ENCODE data around the gene LRPPRC.

The LRPPRC gene

DNA sequence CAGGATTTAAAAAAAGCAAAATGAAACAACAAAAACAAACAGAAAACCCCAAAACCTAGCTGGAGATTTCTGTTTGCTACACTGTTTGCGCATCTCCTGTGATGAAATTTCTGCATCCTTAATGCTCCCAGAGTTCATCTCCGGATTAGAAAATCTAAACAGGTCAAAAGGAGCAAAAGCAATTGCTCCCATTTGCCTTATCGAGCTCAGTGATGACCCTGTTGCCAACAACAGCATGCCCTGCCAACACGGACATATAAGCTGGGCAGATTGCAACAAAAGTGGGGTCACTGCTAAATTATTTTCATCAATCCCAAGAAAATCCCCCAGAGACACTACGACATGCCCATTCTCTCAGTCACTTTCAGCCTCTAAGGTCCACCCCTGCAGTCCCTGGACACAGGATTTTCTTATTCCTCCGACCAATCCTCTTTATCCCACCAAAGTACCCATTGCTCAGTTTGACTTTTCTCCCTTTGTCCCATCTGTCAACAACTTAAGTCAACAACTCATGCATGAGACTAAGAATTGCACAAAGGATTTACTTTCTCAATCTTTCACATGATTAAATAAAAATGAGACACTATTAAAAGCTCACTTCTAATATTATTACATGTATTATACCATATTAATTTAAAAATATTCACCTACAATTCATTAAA, 89.2 kb downstream of the LRPPRC start:
- no peak for DNase-seq (ENCODE audit: low read depth)

DNA sequence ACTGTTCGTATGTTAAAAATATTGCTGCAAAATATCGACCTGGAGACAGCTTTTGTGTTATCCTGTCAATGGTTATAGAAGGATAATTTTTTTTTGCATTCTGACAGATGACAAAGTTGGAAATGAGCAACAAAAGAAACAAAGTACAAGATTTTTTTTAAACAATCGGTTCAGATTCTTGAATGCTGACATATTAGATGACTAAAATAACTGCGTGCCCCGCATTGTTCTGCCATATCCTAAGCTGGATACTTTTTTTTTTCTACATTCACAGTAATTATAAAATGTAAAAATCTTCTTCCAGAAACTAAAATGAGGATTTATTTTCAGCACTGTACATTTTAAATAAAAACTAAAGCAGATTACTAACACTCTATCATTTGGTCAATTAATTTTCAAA, 89.9 kb downstream of the LRPPRC start:
- no peak for DNase-seq (ENCODE audit: low read depth)

DNA sequence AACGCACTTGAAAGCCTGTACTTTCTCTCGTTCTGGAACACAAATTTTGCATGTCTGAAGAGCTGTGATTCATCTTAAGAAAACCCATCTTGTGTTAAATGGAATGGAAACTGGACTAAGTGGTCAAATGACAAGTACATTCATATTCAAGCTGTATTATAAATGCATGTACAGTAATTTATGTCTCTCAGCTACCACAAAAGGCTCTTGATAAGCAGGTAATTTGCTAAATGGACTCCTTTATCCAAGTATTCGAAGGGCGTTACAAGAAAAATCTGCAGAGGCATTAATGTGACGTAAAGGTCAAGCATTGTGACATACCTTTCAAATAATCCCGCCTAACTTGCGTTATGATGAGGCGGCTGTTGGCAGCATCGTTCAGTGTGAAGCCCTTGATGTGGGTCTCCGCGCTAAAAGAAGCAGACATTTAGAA, 90.4 kb downstream of the LRPPRC start:
- no peak for DNase-seq (ENCODE audit: low read depth)

DNA sequence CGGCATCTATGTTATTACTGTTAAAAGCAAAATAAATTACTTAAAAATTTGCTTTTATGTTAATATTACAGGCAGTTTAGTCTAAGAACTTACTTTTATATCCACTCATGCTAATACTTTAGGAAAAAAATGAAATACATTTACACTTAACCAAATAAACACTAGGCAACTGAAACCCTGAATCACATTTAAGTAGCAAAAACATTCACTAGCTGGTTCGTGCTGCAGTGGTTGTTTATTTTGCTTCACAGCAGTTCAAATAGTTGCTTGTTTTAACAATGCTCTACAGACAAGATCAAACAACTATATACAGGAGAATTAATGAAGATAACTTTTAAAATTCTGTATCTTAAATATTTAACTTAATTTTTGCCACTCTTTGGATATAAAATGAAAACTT, 96.2 kb downstream of the LRPPRC start:
- DNase-seq (ENCODE audit: low read depth) = no peak

DNA sequence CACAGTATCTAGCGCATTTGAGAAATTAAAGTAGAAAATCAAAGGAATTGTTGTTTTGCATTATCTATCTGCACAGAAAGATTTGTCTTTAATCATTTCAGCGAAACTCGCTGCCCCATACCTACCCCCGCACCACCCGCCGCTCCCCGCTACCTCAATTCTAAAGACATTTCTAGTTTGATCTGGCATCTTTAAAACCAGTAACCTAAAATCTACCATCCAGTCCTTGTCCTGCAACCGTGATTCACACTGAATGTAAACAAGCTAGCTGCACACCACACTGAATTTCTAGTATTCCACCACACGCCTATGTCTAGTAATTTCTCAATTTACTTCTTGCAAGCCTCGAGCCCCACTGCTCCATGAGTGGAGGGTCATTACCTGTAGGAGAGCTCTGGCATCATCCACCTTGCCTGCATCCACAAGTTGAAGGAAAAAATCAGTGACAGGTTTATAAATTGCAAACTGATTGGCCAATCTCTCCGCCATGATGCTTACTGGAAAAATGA, 96.9 kb downstream of the LRPPRC start:
- no peak for DNase-seq (ENCODE audit: low read depth)

DNA sequence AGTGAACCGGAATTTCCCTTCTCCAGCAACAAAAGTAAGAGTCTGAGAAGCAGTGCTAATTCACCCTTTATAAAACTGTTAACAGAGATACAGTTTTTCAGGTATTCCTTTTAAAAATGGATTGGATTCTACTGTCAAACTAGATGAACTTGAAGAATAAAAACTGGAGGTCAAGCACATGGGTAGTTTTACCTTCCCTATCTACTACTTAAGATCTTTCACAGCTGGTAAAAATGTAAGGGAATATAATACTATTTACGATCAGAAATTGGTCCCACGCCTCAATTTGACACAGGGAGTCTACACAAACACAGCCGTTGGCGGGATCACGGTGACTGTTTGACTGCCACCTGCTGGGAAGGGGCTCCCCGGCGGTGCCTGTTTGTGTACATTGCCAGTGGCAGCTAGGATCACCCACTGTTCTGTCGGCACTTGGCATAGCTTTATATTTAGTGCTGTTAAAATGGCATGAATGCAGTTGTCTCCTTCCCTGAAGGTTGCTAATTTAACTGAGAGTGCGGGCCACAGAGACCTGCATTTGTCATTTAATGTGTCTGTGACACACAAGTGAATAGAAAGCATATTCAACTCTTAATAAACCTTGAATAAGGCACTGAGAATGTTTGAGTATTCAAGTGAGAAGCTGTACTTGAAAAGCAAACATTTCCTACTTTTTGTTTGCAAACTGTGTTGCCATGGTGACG, 97.5 kb downstream of the LRPPRC start:
- DNase-seq (ENCODE audit: low read depth) = no peak

DNA sequence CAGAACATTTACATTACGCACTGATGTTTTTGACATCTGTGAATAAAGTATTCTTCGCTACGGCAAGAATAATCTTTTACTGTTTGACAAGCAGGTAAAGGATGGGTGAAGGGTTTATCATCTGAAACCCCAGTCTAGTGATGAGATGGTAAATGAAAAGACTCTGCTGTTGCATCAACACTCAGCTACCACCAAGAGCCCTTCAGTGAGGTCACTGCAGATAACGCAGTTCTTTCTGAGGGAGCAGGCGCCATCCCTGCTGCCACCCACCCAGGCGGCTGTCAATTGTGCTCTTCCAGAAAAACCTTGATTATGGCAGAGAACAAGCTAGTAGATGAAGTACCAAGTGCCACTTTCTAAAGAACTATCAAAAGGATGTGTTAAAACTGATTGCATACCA, 98.3 kb downstream of the LRPPRC start:
- no peak for DNase-seq (ENCODE audit: low read depth)

DNA sequence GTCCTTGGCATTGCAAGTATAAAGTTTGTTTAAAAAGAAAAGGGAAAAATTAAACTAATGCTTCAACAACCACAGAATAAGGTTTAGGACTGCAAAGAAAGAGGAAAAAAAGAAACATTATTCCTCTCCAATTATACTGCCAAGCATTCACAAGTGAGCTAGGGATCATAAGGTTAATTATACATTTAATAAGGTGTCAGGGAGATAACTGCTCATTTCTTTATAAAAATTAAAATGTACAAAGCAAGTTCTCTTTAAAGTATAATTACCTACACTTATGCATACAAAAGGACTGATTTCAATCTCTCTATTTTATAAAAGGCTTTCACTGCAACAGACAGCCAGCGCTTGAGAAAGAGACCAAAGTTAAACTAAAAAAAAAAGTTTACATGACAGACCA, 98.9 kb downstream of the LRPPRC start:
- DNase-seq (ENCODE audit: low read depth) = no peak

DNA sequence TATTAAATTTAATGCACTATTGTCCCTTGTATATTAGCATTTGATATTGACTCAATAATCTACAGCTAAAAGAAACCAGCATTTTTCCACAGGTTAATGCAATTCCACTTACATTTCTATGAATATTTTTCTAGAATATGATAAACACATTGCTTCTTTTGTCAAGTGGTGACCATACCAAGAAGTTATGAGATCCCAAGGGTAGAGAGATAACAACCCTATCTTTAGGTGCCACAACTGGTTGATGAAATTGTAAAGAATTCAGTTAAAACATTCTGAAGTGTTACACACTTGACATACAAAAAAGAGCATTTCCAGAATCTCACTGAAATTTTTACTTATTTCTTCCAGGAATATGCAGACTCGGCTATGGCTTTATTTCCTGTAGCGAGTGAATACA, 101.0 kb downstream of the LRPPRC start:
- no peak for DNase-seq (ENCODE audit: low read depth)

DNA sequence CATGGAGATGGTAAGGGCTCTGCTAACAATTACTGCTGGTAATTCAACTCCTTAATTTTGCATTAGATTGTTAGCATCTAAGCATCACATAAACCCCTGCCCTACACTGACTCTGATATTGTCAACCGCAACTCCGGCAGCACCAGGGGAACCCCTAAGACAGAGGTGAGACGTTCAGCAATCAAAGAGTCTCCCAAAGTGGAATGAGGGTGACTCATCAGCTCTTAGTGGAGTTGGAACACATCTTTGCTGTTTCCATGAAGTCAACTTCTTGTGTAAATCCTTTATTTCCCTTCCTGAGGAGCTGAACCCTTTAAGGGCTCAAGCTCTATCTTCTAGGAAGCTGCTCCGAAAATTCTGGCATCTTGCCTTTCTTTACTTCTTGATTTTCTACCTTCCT, 104.9 kb downstream of the LRPPRC start:
- DNase-seq (ENCODE audit: low read depth) = peak; percentile 81

DNA sequence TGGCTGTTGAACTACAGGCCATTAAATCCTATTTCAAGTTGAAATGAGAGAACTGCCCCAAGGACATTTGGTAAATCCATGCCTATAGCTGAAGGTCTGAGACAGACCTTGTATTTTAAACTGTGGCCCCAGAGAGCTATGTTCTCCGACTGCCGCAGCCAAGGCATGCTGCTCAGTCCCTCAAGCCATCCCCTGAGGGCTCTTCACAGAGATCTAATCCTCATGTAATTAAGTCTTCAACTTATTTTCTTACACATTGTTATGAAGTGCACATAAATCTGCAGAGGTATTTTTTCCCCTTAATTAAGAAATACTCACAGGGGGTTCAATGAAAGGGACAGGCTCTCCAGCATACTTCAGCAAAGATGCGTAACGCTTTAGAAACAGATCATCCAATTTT, 106.4 kb downstream of the LRPPRC start:
- DNase-seq (ENCODE audit: low read depth) = no peak

DNA sequence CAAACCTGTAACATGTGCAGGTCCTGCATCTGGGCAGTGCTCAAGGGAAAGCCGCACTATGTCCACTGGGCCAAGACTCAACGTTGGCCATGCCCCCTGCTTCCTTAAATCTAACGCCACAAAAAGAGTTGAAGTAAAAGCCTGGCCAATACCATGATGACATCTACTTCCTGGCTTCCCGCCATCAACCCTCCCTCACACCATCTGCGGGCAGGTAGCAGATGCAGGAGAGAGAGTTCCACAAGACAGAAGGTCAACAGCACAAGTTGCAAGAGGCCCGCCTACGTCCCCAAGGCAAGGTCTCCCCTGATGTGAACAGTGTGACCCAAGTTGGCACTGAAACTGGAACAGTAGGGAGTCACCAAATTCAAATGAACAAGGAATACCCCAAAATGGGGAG, 108.6 kb downstream of the LRPPRC start:
- no peak for DNase-seq (ENCODE audit: low read depth)

DNA sequence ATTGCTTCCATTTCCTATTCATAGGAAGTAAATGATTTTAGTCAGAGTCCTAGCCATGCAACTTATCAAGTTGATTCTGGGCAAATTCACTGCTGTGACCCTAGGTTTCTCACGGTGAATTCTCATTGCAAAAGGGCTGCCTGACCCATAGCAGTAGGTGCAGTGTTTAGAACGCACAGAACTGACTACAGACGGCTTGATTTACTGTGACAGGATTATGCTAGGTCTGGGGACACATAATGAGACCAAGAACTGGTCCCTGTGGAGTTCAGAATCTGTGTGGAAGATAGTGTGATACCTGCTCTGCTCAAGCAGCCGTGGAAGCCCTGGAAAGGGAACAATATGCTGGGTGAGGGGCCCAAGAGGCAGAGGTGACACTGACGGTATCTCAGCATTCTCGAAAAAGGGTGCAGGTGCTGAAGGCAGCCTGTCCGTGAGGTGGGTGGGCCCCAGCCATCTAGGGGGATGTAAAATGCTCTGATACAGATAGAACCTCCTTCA, 110.6 kb downstream of the LRPPRC start:
- no peak for DNase-seq (ENCODE audit: low read depth)

DNA sequence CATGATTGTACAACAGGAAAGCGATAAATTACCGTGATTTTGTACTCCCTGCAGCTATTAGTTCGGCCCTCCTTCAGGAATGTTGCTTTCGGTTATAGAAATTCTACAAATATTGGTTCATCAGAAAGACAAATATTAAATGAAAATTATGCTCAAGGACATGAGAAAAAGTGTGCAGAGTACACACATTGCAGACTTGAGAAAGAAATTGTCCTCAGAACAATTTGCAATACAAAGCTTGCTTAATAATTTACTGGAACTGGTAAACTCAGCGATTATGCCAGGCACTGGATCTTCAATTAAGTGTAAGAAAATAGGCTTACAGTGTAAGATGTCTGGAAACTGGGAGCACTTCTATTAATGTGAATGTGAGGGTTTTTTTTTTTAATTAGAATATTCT, 111.1 kb downstream of the LRPPRC start:
- peak; percentile 13 for DNase-seq (ENCODE audit: low read depth)

DNA sequence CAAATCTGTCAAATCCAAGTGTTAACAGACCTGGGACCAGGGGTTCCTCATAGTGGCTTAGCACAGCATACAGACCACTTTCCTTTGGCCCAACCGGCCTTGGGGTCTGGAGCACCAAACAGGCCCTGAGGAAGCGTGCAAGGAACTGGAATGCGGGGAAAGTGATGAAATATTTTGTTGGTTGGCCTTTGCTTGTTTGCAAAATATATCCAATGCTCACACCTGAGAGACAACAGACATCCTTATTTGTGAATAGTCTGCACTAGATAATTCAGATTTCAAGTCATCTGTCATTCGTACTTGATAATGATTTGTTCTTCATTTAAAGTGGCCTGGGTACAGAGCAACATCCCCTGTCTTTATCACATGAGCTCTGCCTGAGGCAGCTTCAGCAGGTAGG, 113.5 kb downstream of the LRPPRC start:
- no peak for DNase-seq (ENCODE audit: low read depth)

DNA sequence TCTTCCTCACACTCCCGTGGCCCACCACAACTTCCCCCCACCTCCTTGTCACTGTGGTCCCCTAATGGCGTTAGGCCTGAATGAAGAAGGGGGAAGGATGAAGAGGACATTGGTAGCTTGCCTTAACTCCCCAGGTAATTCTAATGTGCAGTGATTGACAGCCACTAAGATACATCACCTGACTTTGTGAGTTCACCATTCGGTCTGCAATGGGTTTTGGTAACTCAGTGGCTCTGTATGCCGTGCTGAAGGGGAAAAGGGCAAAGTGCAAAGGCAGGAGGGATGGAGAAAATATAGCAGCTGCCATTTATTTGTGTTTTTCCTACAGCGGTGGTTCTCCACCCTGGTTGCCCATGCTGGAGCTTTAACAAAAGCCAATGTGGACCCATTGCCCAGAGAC, 114.8 kb downstream of the LRPPRC start:
- no peak for DNase-seq (ENCODE audit: low read depth)

DNA sequence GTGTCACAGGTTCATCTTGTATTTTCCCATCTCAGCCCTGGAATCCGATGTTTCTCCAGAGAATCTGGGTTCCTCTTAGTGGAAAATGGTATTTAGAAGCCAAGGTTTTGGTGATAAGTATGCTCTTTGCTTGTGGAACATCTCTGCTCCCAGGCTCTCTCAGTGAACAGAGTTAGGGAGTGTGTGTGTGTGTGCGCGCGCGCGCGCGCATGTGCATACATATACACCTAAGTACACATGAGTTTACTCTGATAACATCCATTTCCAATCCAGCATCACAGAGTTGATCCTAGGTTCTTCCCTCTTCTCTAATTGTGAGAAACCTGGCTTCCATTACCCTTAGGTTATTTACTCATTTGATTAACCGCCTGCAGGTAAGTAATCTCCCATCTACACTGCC, 115.3 kb downstream of the LRPPRC start:
- DNase-seq (ENCODE audit: low read depth) = no peak

DNA sequence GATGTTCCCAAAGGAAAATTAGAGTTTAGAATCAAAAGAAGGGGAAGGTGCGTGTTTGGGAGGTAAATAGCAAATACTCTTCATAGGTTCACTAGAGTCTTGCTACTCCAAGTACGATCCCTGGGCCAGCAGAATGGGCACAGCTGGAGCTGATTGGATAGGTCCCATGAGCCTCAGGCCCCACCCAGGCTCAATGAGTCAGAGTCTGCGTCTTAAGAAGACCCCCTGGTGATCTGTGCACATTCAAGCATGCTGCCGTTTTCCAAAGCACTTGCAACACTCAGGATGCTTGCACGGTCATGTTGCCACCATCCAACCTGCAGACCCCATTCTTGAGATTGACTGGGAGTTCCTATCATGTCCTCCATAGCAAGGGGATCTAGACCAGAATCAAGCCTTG, 116.5 kb downstream of the LRPPRC start:
- DNase-seq (ENCODE audit: low read depth) = peak; percentile 28

DNA sequence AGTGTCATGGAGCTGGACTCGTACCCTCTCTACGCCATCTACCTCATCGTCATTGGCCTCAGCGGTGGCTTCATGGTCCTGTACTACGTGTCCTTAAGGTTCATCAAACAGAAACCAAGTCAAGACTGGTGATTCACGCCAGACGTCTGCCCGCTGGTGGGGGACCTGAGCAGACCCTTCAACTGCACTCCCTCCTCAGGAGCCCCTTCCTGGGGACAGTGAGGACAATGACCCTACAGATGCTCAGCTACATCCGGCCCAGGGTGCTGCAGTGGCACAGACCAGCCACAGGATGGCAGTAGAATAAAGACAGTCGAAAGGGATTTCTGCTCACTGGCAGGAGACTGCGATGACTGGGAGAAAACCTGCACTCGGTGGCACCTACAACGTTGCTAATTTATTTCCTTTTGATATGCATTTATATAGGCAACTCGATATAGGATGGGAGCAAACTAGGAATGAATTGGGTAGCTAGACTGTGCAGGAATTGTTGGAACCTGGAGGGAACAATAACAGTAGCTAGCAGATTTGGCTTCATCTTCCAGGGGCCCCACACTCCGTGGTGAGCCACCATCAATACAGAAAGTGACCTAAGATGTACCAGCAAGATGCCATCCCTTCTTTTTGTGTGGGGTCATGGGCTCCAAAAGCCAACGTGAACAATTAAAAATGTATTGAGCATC, 117.9 kb downstream of the LRPPRC start:
- DNase-seq (ENCODE audit: low read depth) = peak; percentile 58

DNA sequence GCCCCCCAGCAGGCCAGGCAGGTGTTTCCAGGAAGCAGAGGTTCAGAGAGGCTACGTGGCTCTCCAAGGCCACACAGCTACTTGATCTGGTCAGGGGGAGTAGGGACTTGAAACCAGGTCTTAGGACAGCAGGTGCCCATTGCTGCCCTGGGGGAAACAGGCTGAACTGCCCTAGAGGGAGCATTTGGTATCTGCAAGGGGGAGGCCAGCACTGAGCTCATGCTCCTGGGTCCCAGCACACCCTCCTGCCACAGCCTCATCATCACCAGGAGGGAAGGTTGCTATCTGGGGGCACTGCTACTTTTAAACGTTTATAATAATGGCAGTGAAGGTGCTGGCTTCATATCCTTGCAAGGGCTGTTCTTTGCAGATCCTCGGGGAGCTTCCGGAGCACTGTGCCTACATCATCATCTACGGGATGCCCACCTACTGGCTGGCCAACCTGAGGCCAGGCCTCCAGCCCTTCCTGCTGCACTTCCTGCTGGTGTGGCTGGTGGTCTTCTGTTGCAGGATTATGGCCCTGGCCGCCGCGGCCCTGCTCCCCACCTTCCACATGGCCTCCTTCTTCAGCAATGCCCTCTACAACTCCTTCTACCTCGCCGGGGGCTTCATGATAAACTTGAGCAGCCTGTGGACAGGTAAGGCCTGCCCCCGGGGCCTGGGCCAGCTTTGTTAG, 120.9 kb downstream of the LRPPRC start:
- no peak for DNase-seq (ENCODE audit: low read depth)

DNA sequence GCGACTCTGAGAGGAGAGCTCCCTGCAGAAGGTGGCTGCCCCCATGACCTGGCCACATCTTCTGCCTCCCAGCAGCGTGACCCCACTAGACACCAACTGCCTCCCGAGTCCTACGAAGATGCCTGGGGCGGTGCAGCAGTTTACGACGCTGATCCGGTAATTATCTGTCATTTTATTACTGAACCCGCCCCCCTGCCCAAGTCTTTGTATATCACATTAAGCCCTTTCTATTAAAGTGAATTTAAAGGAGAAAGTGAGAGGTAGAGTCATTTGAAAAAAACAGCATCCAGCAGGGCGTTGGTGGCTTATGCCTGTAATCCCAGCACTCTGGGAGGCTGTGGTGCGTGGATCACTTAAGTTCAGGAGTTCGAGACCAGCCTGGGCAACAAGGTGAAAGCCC, 123.6 kb downstream of the LRPPRC start:
- no peak for DNase-seq (ENCODE audit: low read depth)

DNA sequence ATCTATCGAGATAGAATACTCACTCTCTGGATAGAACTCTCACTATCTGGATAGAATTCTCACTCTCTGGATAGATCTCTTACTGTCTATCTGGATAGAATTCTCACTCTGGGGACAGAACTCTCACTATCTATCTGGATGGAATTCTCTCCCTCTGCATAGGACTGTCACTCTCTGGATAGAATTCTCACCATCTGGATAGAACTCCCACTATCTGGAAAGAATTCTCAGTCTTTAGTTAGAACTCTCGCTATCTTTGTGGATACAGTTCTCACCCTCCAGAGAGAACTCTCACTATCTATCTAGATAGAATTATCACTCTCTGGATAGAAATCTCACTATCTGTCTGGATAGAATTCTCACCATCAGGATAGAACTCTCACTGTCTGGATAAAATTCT, 140.5 kb downstream of the LRPPRC start:
- DNase-seq (ENCODE audit: low read depth) = no peak

DNA sequence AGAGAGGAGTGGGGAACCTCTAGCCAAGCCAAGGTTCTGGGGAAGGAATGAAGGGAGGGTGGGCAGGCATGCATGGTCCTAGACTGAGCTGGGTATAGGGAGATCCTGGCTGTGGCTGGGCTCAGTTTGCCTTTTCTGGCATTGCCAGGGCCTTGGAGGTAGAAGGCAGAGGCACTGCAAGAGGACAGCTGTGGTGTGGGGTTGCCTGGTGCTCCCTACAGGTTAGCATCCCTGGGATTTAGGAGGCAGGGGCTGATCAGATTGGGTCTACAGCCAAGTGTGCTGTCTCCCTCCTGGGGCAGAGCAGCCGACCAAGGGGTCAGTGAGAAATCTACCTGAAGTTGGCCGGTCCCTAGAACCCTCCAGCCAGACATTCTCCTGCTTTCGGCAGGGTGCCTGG, 141.1 kb downstream of the LRPPRC start:
- no peak for DNase-seq (ENCODE audit: low read depth)
